Globus pallidus (tissue), 1 donor: ENCODE measurements around the gene GALNS.

ENCODE experiments used
- DNase-seq: peaks from one replicate; pipeline ENCODE4 v3.0.0-alpha.2; 2015; ENCODE audit warnings: low spot score

GALNS gene

GRCh38 chr16:88769617-88770460 lies 86.9 kb downstream of the GALNS start:
- DNase-seq = no peak

- DNase-seq = peak; percentile 38
These were observed 88.5 kb downstream of the GALNS start for GRCh38 chr16:88768071-88768783.

DNA sequence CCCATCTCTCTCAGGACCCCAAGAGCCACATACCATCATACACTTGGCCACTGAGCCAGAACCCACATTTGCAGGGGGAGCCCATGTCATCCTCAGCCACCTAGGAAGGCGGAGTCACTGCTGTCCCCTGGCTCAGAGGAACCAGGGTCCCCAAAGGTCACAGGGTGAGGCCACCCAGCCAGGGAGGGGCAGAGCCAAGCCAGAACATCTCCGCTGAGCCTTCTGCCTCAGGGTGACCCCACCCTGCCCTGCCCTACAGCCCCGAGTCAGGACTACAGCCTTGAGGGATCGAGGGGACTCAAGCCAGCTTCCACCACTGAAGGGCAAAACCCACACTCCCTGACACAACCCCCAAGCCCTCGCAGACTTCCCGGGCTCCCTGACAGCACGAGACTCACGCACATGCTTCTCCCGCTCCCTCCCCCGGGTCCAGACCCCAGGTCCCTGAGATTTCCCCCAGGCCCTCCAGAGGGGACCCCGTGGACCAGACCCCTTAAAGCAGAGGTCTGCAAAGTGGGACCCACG lies 89.1 kb downstream of the GALNS start:
- no peak for DNase-seq

DNA sequence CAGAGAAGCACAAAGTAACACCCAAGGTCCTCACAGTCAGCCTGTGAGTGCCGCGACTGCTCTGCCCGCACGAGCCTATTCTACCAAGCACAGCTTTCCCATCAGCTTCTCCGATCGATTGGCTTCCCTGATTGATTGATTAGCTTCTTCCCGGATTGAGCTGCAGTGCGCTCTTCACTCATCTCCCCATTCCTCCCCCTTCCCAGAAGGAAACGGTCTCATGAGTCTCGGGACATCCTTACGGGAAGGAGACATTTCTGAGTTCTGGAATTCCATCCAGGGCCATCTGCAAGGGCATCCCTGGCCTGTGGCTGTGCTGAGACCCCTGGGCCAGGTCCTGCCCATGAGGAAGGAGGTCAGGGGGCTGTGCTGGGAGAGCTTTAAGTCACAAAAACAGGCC lies 89.8 kb downstream of the GALNS start:
- DNase-seq = no peak

GRCh38 chr16:88764913-88765349 lies 91.8 kb downstream of the GALNS start:
- no peak for DNase-seq

- DNase-seq = no peak
These were observed 92.7 kb downstream of the GALNS start for GRCh38 chr16:88764080-88764479.
